ENCODE measurements around the gene NHLRC2.

NHLRC2 gene

GRCh38 chr10:113895018-113895417 is 40.6 kb downstream of the NHLRC2 start:
- DNase-seq (ENCODE audit: low spot score), result no peak
- no peak for TF ChIP-seq CTCF (IDR thresholded peaks at IDR 0.05; ENCODE audit: extremely low read depth, missing control alignments)

GRCh38 chr10:113897693-113898618 is 43.5 kb downstream of the NHLRC2 start:
- no peak for TF ChIP-seq CTCF (IDR thresholded peaks at IDR 0.05; ENCODE audit: extremely low read depth, missing control alignments)
- DNase-seq (ENCODE audit: low spot score), result no peak

GRCh38 chr10:113899952-113900598 is 45.6 kb downstream of the NHLRC2 start:
- DNase-seq (ENCODE audit: low spot score), result no peak
- no peak for TF ChIP-seq CTCF (IDR thresholded peaks at IDR 0.05; ENCODE audit: extremely low read depth, missing control alignments)

GRCh38 chr10:113905756-113906155 is 51.3 kb downstream of the NHLRC2 start:
- no peak for TF ChIP-seq CTCF (IDR thresholded peaks at IDR 0.05; ENCODE audit: extremely low read depth, missing control alignments)
- DNase-seq (ENCODE audit: low spot score), result no peak

GRCh38 chr10:113907166-113907565 is 52.7 kb downstream of the NHLRC2 start:
- no peak for TF ChIP-seq CTCF (IDR thresholded peaks at IDR 0.05; ENCODE audit: extremely low read depth, missing control alignments)
- no peak for DNase-seq (ENCODE audit: low spot score)

- no peak for TF ChIP-seq CTCF (IDR thresholded peaks at IDR 0.05; ENCODE audit: extremely low read depth, missing control alignments)
- DNase-seq (ENCODE audit: low spot score), result no peak
These were observed 53.8 kb downstream of the NHLRC2 start for GRCh38 chr10:113908236-113908635.

- TF ChIP-seq CTCF (IDR thresholded peaks at IDR 0.05; ENCODE audit: extremely low read depth, missing control alignments), result no peak
- no peak for DNase-seq (ENCODE audit: low spot score)
These were observed 56.7 kb downstream of the NHLRC2 start for GRCh38 chr10:113911113-113911512.
